ENCODE results near the gene NOTCH2. TPM values are rescaled to one million over a fixed set of nuclear protein-coding genes. Genes with fewer than 3 reads are reported as not detected.
A peak's percentile ranks its signal among the peaks of the same experiment; 100 is the strongest.

Gene NOTCH2
- total RNA-seq, 1 experiment from 2014 or later, result 140 TPM

- no peak for DNase-seq (ENCODE audit: low read depth)
Observed at GRCh38 chr1:119882132-119883049, 187.1 kb downstream of the NOTCH2 start.

GRCh38 chr1:119879510-119880434 lies 189.7 kb downstream of the NOTCH2 start:
- no peak for DNase-seq (ENCODE audit: low read depth)

- DNase-seq (ENCODE audit: low read depth), result peak; percentile 53
Observed at GRCh38 chr1:119878171-119878570, 191.3 kb downstream of the NOTCH2 start.

- DNase-seq (ENCODE audit: low read depth), result no peak
Observed at GRCh38 chr1:119874186-119874585, 195.3 kb downstream of the NOTCH2 start.

- DNase-seq (ENCODE audit: low read depth), result peak; percentile 85
Observed at GRCh38 chr1:119873135-119874015, 196.1 kb downstream of the NOTCH2 start.

GRCh38 chr1:119871881-119872280 lies 197.6 kb downstream of the NOTCH2 start:
- DNase-seq (ENCODE audit: low read depth), result peak; percentile 71

- DNase-seq (ENCODE audit: low read depth), result peak; percentile 81
Observed at GRCh38 chr1:119870917-119871596, 198.4 kb downstream of the NOTCH2 start.

- DNase-seq (ENCODE audit: low read depth), result no peak
Observed at GRCh38 chr1:119869995-119870394, 199.5 kb downstream of the NOTCH2 start.

- DNase-seq (ENCODE audit: low read depth), result no peak
Observed at GRCh38 chr1:119868176-119868575, 201.3 kb downstream of the NOTCH2 start.

GRCh38 chr1:119866451-119866850 lies 203.0 kb downstream of the NOTCH2 start:
- no peak for DNase-seq (ENCODE audit: low read depth)

- DNase-seq (ENCODE audit: low read depth), result no peak
Observed at GRCh38 chr1:119865627-119866026, 203.8 kb downstream of the NOTCH2 start.

- no peak for DNase-seq (ENCODE audit: low read depth)
Observed at GRCh38 chr1:119862276-119862675, 207.2 kb downstream of the NOTCH2 start.

Other genes starting within 250 kb of the NOTCH2 start
- not detected in 2 replicates for gene ADAM30, start 173.1 kb downstream of the NOTCH2 start, total RNA-seq (2014; rRNA removed)
- 44.6 and 45.5 TPM in 2 replicates for gene SEC22B, start 106.9 kb upstream of the NOTCH2 start, total RNA-seq (2014; rRNA removed)